ENCODE measurements around the gene DOCK4. TPM values are rescaled to one million over a fixed set of nuclear protein-coding genes. Genes with fewer than 3 reads are reported as not detected.

Gene DOCK4
- total RNA-seq, 1 experiment from 2014 or later, result 4.9 TPM

DNA sequence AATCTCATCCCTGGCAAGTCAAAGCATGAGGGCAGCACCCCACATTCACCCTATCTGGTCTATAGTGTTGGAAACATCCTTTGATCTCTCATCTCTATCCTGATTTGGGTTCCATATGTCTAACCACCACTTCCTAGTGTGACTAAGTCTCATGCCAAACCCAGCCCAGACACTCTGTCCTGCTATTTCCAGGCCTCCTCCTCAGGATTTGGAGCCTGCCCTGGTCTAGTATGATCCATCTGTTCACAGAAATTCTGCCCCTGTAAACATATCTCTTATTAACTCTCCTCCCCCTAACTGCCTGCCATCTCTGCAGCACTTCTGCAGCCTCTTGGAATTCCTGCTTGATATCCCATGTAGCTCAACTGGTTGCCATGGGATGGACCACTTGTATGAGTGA, 323.0 kb downstream of the DOCK4 start:
- H3K27ac ChIP-seq (ENCODE audit: insufficient read length, low read depth, low read length), result no peak overlapping the region
- no peak overlapping the region for H2AK5ac ChIP-seq (ENCODE audit: insufficient read length, low read length)
- H3K79me2 ChIP-seq (ENCODE audit: insufficient read depth, low read length), result no peaks in the 10 kb centered on the region
- Mint-ChIP-seq H3K36me3 (ENCODE audit: insufficient read depth in 1 of 3, low read depth in 3 of 3) (peaks cover 3 to 25% (median 21%) of the 10 kb centered on the region in 3 experiments; a peak in 6 of 7 replicates), H3K27ac (no peak overlapping the region; a peak in 1 of 7 replicates), H3K27me3 (ENCODE audit: low read depth) (no peaks in the 10 kb centered on the region), H3K9me3 (peaks cover 12 to 13% of the 10 kb centered on the region in 2 experiments; a peak in 4 of 5 replicates), H3K4me1 (peaks cover 5 to 8% of the 10 kb centered on the region in 2 experiments), H3K4me3 (no peak overlapping the region)
- no peak overlapping the region for H3K14ac ChIP-seq (ENCODE audit: insufficient read depth, low read length)
- no peak overlapping the region for H3T11ph ChIP-seq (ENCODE audit: low read length)
- H3K79me1 ChIP-seq (ENCODE audit: insufficient read depth, low read depth, low read length, poor library complexity, severe bottlenecking), result no peaks in the 10 kb centered on the region
- H3K27me3 ChIP-seq (ENCODE audit: insufficient read depth, low read length), result peaks cover 2% of the 10 kb centered on the region; the same call in 1 of the 2 replicates
- TF ChIP-seq CTCF (conservative IDR thresholded peaks at IDR 0.05), result no peak
- H2BK5ac ChIP-seq (ENCODE audit: insufficient read length, low read length), result no peak overlapping the region
- no peaks in the 10 kb centered on the region for H4K20me1 ChIP-seq (ENCODE audit: control insufficient read depth, insufficient read depth, insufficient read length)
- no peak overlapping the region for H4K8ac ChIP-seq (replicated peaks; ENCODE audit: insufficient read length, low read depth, low read length)
- H4K5ac ChIP-seq (ENCODE audit: insufficient read length, low read depth, low read length), result no peak overlapping the region
- H2AFZ ChIP-seq (ENCODE audit: low read length), result no peak overlapping the region
- H3K23me2 ChIP-seq (ENCODE audit: insufficient read length, low read depth, low read length, poor library complexity, severe bottlenecking), result no peaks in the 10 kb centered on the region
- H2BK12ac ChIP-seq (ENCODE audit: insufficient read length, low read depth, low read length), result no peak overlapping the region
- no peak overlapping the region for H2BK20ac ChIP-seq (ENCODE audit: low read depth, low read length, poor library complexity, severe bottlenecking)
- no peak overlapping the region for H3K4me2 ChIP-seq (ENCODE audit: insufficient read depth, insufficient read length, low read length)
- H4K91ac ChIP-seq (ENCODE audit: insufficient read length, low read depth, low read length), result no peak overlapping the region
- DNase-seq, result no peak
- H3K9me3 ChIP-seq (ENCODE audit: control insufficient read depth, low read depth, low read length), result no peaks in the 10 kb centered on the region
- H3K4me1 ChIP-seq (ENCODE audit: insufficient read depth, low read length), result peaks cover 5% of the 10 kb centered on the region; the same call in 1 of the 2 replicates
- H3K9ac ChIP-seq (ENCODE audit: extremely low read depth, insufficient read length, low read length), result no peak overlapping the region
- no peak overlapping the region for H2BK120ac ChIP-seq (ENCODE audit: low read depth, low read length, poor library complexity, severe bottlenecking)
- no peak overlapping the region for H3K4ac ChIP-seq (ENCODE audit: low read depth, low read length)
- no peak overlapping the region for H3K23ac ChIP-seq (ENCODE audit: insufficient read length, low read depth, low read length)
- H3K18ac ChIP-seq (ENCODE audit: insufficient read length, low read depth, low read length), result no peak overlapping the region
- H2BK15ac ChIP-seq (ENCODE audit: low read depth, low read length), result no peak overlapping the region
- no peak overlapping the region for H3K56ac ChIP-seq (ENCODE audit: insufficient read length, low read depth, low read length)
